NCI-H2196 treated with DMSO at 0.1 percent for 48 hours (cell line): ENCODE data around the gene TAOK3.
"Not testable (repeated sequence)": the region's sequence is repeated elsewhere in the genome, so short reads cannot be mapped to it uniquely, and the experiment has no call there.

Experiments
- DNase-seq: peaks from one replicate; lab custom pipeline; 2025; ENCODE audit not compliant: unreplicated experiment; lab: John Stamatoyannopoulos, UW

TAOK3 gene

GRCh38 chr12:118145113-118145797 is 227.5 kb downstream of the TAOK3 start:
- no peak for DNase-seq

GRCh38 chr12:118144499-118144898 is 228.2 kb downstream of the TAOK3 start:
- no peak for DNase-seq

DNA sequence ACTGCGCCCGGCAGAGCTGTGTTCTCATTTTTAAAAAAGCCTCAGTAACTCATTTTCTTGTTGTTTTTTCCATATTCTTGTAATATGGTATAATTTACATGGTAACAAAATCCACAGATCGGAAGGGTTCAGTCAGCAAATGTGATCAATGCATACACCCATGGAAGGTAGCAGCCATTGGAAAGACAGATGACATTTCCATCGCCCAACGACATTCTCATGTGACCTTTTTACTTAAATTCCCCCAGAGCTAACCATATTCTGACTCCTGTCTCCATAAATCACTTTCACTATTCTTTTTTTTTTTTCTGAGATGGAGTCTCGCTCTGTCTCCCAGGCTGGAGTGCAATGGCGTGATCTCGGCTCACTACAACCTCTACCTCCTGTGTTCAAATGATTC is 231.9 kb downstream of the TAOK3 start:
- no peak for DNase-seq

GRCh38 chr12:118137148-118137678 is 235.5 kb downstream of the TAOK3 start:
- no peak for DNase-seq

- DNase-seq: no peak
These were observed 236.1 kb downstream of the TAOK3 start for GRCh38 chr12:118136559-118137003.

DNA sequence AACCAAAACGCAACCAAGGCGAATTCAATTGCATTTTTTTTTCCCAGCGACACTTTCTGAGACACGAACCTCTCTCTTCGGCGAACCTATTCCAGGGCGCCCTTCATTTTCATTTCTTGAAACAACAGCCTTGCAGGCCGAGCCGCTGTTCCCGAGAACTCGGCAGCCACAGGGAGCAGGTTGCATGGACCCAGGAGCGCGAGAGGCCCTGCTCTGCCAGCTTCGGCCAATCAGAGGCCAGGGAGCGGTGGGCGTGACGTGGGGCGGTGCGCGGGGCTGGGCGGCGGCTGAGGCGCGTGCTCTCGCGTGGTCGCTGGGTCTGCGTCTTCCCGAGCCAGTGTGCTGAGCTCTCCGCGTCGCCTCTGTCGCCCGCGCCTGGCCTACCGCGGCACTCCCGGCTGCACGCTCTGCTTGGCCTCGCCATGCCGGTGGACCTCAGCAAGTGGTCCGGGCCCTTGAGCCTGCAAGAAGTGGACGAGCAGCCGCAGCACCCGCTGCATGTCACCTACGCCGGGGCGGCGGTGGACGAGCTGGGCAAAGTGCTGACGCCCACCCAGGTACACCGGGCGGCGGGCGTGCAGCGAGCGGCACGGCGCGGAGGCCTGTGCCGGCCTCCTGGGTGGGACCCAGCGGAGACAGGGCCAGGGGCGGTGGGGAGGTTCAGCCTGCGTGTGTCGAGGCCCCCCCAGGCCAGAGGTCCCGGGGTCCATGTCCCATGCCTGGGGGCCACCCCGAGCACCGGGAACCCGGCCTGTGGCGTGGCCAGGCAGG is 236.7 kb downstream of the TAOK3 start, which contains the start of gene PEBP1:
Gene PEBP1, plus strand, starts transcription at position 337 of the 771 bp plus-strand sequence. Its CDS starts 86 bp downstream, at position 423.
- peak; percentile 79 for DNase-seq

- not testable (repeated sequence) for DNase-seq
These were observed 243.3 kb downstream of the TAOK3 start for GRCh38 chr12:118129436-118129835.

DNA sequence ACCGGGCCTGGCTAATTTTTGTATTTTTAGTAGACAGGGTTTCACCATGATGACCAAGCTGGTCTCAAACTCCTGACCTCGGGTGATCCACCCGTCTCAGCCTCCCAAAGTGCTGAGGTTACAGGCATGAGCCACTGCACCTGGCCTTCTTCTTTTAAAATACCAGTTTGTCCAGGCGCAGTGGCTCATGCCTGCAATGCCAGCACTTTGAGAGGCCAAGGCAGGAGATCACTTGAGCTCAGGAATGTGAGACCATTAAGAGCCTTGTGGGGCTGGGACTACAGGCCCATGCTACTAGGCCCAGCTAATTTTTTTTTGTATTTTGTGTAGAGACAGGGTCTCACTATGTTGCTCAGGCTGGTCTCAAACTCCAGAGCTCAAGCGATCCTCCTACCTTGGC is 244.8 kb downstream of the TAOK3 start:
- DNase-seq: no peak

- DNase-seq: peak; percentile 76
These were observed 246.5 kb downstream of the TAOK3 start for GRCh38 chr12:118126119-118126757.

- no peak for DNase-seq
These were observed 247.0 kb downstream of the TAOK3 start for GRCh38 chr12:118125743-118126118.

- DNase-seq: no peak
These were observed 248.3 kb downstream of the TAOK3 start for GRCh38 chr12:118124333-118124874.

DNA sequence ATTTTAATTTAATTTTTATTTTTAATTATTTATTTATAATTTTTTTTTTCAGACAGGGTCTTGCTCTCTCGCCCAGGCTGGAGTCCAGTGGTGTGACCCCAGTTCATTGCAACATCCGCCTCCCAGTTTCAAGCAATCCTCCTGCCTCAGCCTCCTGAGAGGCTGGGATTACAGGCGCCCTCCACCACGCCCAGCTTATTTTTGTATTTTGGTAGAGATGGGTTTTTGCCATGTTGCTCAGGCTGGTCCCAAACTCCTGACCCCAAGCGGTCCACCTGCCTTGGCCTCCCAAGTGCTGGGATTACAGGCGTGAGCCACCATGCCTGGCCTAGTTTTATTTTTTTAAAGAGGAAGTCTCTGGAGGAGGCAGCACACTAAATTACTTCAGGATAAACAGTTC is 250.4 kb downstream of the TAOK3 start:
- no peak for DNase-seq

DNA sequence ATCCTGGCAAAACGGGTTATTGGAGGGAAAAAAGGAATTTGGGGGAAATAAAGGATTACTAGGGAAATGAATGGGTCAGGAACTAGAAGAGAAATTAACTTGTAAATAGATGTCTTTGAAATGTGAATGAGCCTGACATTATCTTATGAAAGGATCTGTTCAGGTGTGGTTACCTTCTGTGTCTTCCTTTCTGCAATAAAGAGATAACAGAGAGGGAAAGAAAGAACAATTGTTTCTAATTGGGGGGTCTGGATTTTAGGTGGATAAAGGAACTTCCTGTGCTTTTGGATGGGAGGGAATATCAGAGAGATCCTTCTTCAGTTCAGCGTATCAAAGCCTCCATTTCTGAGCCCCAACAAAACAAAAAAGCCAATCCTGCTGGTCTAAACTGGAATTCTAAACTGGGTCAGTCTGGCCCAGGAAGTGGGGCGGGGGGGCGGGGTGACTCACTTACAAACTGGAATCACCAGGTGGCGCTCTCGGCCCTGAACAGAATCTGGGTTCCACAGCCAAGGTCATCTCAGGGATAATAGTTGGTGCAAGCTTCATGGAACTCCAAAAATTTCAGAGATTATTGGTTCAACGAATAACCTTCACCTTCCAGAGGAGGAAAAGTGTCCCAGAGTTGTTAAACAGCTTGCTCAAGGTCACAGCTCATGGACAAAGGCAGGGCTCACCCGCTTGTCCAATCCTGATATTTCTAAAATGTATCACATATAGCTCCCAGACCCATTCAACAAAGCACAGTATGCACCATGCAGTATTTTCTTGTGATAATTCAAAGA is 251.9 kb downstream of the TAOK3 start:
- peak; percentile 75 for DNase-seq

GRCh38 chr12:118119449-118119879 is 253.2 kb downstream of the TAOK3 start:
- no peak for DNase-seq

GRCh38 chr12:118109088-118109487 is 263.6 kb downstream of the TAOK3 start:
- DNase-seq: no peak

DNA sequence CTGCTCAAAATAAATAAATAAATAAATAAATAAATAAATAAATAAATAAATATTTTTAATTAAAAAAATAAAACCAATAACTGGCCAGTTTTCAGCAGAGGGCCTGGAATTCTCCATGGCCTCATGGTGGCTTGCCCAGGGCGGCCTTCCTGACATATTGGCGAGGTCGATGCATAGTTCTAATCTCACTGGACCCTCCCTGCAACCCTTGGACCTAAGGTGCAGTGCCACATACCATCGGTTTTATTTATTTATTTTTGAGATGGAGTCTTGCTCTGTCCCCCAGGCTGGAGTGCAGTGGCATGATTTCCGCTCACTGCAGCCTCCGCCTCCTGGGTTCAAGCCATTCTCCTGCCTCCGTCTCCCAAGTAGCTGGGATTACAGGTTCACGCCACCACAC is 265.0 kb downstream of the TAOK3 start:
- DNase-seq: no peak

- DNase-seq: no peak
These were observed 265.7 kb downstream of the TAOK3 start for GRCh38 chr12:118107011-118107410.

DNA sequence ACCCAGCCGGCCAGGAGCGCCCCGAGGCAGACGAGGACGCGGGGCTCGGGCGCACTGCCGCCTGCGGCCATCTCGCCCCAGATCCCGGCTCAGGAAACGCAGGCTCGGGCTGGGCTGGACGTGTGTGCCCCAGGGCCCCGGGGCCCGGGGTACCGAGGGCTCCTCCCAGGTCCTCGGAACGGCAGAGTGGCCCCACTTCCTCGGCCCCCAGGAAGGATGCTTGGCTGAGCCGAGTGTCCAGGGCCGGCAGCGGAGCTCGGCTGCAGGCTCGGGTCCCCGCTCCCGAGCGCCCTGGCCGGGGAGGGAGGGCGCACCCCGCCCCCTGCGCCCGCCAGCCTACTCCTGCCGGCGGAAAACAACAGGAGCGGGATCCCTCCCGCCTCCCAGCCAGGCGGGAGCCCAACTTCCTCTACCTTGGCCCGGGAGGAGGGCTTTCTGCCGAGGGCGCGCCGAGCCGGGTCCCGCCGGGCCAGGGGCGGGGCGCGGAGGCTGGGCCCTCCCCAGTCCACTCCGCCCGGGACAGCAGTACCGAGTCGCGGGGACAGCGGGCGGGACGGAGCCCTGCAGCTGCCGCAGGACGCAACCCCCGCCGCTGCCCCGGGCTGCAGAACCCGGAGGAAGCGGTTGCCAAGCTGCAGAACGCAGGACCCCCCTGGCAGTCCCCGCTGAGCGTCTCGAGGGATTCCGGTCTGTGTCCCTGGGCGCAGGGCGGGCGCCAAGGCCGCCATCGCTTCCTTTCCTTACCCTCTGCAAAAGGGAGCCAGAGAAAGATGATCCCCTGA is 268.9 kb downstream of the TAOK3 start, which contains the start of gene VSIG10:
Gene VSIG10, minus strand, starts transcription at position 411 of the 782 bp plus-strand sequence. Its CDS starts 340 bp downstream, at position 71.
- peak; percentile 61 for DNase-seq

DNA sequence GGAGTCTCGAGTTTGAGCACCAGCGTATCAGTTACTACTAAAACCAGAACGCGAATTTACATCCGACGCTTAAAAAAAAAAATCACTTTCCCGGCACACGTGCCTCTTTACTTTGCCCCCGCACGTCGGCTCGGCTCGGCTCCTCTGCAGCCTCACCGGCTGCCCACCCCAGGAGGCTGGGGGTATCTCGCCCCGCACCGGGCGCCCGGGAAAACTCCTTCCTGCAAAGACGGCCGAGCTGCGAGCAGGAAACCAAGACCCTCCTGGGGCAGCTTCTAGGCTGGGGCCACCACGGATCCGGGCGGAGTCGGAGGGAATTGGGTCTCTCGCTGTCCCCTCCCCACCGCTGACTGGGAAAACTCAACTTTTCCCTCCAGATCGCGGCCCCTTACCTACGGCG is 269.5 kb downstream of the TAOK3 start:
- no peak for DNase-seq

GRCh38 chr12:118102609-118103008 is 270.1 kb downstream of the TAOK3 start:
- no peak for DNase-seq
